SU-DHL-6 (cell line): ENCODE data around the gene HSD17B8.

Experiments
- H2AFZ ChIP-seq: fragments of 200-600 bp; sonication (generic); 2 replicates; pipeline ENCODE4 v1.6.1; 2014; ENCODE audit warnings: low read depth, mild to moderate bottlenecking, moderate library complexity, mixed read lengths, antibody characterized with exemption, low read length; ENCODE audit not compliant: severe bottlenecking
- H3F3A ChIP-seq: fragments of 200-600 bp; shearing (Covaris generic); 2 replicates; pipeline ENCODE4 v1.6.0; 2016; ENCODE audit warnings: antibody characterized with exemption, mild to moderate bottlenecking; ENCODE audit not compliant: insufficient read depth
- H3K27ac ChIP-seq: fragments of 200-600 bp; sonication (generic); 2 replicates; pipeline ENCODE4 v1.5.1; 2016; ENCODE audit warnings: low read depth, mild to moderate bottlenecking, low read length, moderate library complexity, mixed read lengths
- H3K27me3 ChIP-seq: fragments of 200-600 bp; sonication (generic), shearing (Covaris generic); 2 replicates; pipeline ENCODE4 v1.6.0; 2014; ENCODE audit warnings: mild to moderate bottlenecking, low read length
- H3K36me3 ChIP-seq: fragments of 200-600 bp; sonication (generic); 2 replicates; pipeline ENCODE4 v1.6.1; 2014; ENCODE audit warnings: mild to moderate bottlenecking, low read length, mixed read lengths
- H3K4me2 ChIP-seq: fragments of 300-600, 200-600 bp; shearing (Covaris generic), sonication (generic); 2 replicates; pipeline ENCODE4 v1.6.0; 2014; ENCODE audit warnings: low read length, low read depth, mild to moderate bottlenecking; ENCODE audit not compliant: poor library complexity, severe bottlenecking
- H3K4me3 ChIP-seq: fragments of 200-600 bp; sonication (generic); 2 replicates; pipeline ENCODE4 v1.5.1; 2014; ENCODE audit warnings: antibody characterized with exemption, low read length, mild to moderate bottlenecking, mixed read lengths; ENCODE audit not compliant: insufficient read depth, poor library complexity, severe bottlenecking
- H3K79me2 ChIP-seq: fragments of 200-600 bp; sonication (generic); 2 replicates; pipeline ENCODE4 v1.6.1; 2014; ENCODE audit warnings: mild to moderate bottlenecking, low read length, moderate library complexity; ENCODE audit not compliant: insufficient read depth
- H3K9ac ChIP-seq: fragments of 200-600 bp; sonication (generic); 2 replicates; pipeline ENCODE4 v1.7.0; 2014; ENCODE audit warnings: mild to moderate bottlenecking, low read length
- H3K9me2 ChIP-seq: fragments of 200-600 bp; sonication (generic); replicated peaks from 2 replicates; pipeline ENCODE4 v1.6.1; 2014; ENCODE audit warnings: low read length; ENCODE audit not compliant: insufficient read depth
- H3K9me3 ChIP-seq: fragments of 200-600 bp; sonication (generic); 2 replicates; pipeline ENCODE4 v1.6.1; 2014; ENCODE audit warnings: low read length, mixed read lengths; ENCODE audit not compliant: insufficient read depth
- H4K20me1 ChIP-seq: fragments of 200-600 bp; sonication (generic); 2 replicates; pipeline ENCODE4 v1.6.1; 2014; ENCODE audit warnings: low read depth, mild to moderate bottlenecking, antibody characterized with exemption, low read length, moderate library complexity, mixed read lengths
- CTCF ChIP-seq: fragments of 200-600 bp; sonication (generic); IDR thresholded peaks from one replicate; pipeline ENCODE4 v1.5.1; 2017; ENCODE audit warnings: antibody characterized with exemption, mild to moderate bottlenecking, low read length, moderate library complexity; ENCODE audit not compliant: insufficient read depth, poor library complexity, severe bottlenecking
- EZH2phosphoT487 ChIP-seq: fragments of 200-600 bp; sonication (generic), shearing (Covaris generic); conservative IDR thresholded peaks from 2 replicates; pipeline ENCODE4 v1.6.1; 2018; ENCODE audit warnings: mild to moderate bottlenecking, antibody characterized with exemption, low read length, moderate library complexity, mixed read lengths

HSD17B8 gene

DNA sequence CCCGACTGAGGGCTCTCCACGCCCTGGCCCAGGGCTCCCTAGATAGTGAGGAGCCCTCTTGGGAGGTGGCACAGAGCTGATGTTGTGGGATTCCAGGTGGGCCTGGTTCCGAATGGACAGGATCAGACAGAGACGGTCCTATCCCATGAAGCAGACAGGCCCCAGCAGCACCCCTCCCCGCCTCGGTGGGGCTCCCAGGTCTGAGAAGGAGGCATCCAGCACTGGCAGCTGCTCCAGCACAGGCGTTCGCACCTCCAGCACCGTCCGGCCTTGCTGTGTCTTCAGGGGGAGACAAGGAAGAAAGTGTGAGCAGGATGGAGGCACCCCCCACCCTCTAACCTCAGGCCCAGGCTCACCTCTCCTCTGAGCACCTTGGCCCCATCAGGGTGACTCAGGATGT, 40.9 kb upstream of the HSD17B8 start:
- Histone ChIP-seq H3K27ac (no peak overlapping the region), H4K20me1 (no peaks in the 10 kb centered on the region), H3K27me3 (no peaks in the 10 kb centered on the region), H3K9ac (no peak overlapping the region), H3K79me2 (no peaks in the 10 kb centered on the region), H3K36me3 (no peaks in the 10 kb centered on the region), H3K4me2 (no peak overlapping the region), H3F3A (no peaks in the 10 kb centered on the region), H3K9me2 (no peaks in the 10 kb centered on the region), H3K4me3 (no peak overlapping the region), H3K9me3 (no peaks in the 10 kb centered on the region), H2AFZ (no peak overlapping the region)
- TF ChIP-seq EZH2phosphoT487 (no peak), CTCF (no peak)

DNA sequence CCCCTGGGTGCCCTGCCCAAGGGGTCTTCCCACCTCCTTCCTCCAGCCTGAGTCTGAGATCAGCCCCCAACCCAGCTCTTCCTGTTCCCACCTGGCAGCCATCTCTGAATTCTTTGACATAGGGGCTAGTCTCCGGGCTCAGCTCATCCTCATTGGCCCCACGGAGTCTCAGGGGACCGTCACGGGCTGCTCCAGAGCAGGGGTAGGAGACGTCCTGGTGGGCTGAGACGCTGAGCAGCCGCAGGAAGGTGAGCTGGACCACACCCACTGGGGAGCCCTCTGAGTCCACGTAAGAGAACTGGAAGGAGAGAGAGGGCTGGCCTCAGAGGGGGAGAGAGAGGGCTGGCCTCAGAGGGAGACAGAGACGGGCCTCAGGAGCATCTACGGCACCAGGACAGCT, 40.3 kb upstream of the HSD17B8 start:
- H3K4me2 ChIP-seq = no peak overlapping the region
- no peak overlapping the region for H3K27ac ChIP-seq
- H3K9me3 ChIP-seq = no peaks in the 10 kb centered on the region
- H3K79me2 ChIP-seq = no peaks in the 10 kb centered on the region
- H3K9ac ChIP-seq = no peak overlapping the region
- H3K36me3 ChIP-seq = no peaks in the 10 kb centered on the region
- H3K27me3 ChIP-seq = no peaks in the 10 kb centered on the region
- no peak overlapping the region for H2AFZ ChIP-seq
- H3K4me3 ChIP-seq = no peak overlapping the region
- no peaks in the 10 kb centered on the region for H3F3A ChIP-seq
- no peaks in the 10 kb centered on the region for H4K20me1 ChIP-seq
- H3K9me2 ChIP-seq = no peaks in the 10 kb centered on the region
- TF ChIP-seq CTCF = no peak
- no peak for TF ChIP-seq EZH2phosphoT487

GRCh38 chr6:33164665-33165373, 39.6 kb upstream of the HSD17B8 start:
- Histone ChIP-seq H4K20me1 (no peaks in the 10 kb centered on the region), H3K27me3 (no peaks in the 10 kb centered on the region), H3F3A (no peaks in the 10 kb centered on the region), H3K27ac (no peak overlapping the region), H3K4me2 (no peak overlapping the region), H3K36me3 (no peaks in the 10 kb centered on the region), H2AFZ (no peak overlapping the region), H3K4me3 (no peak overlapping the region), H3K9me2 (no peaks in the 10 kb centered on the region), H3K79me2 (no peaks in the 10 kb centered on the region), H3K9me3 (no peaks in the 10 kb centered on the region), H3K9ac (no peak overlapping the region)
- TF ChIP-seq CTCF (no peak), EZH2phosphoT487 (no peak)
